Astrocyte (in vitro differentiated cells and primary cell): Measurements from ENCODE around the gene CTDSPL. TPM values are rescaled to one million over a fixed set of nuclear protein-coding genes. Genes with fewer than 3 reads are reported as not detected.

ENCODE experiments used
- DNase-seq: peaks from one replicate; pipeline ENCODE4 v3.0.0-alpha.2; 2010; ENCODE audit warnings: low read depth
- FAIRE-seq: peaks from 2 replicates; lab custom pipeline; 2011; peaks lifted over from hg19 to GRCh38; lab: Jason Lieb, UNC
- H2AFZ ChIP-seq: 2 replicates; pipeline ENCODE4 v1.6.0; 2012; ENCODE audit warnings: low read depth, low read length, inconsistent platforms
- H3K27ac ChIP-seq: 2 replicates; pipeline ENCODE4 v1.5.1; 2011; ENCODE audit warnings: low read depth, low read length, inconsistent platforms
- H3K27me3 ChIP-seq: 2 replicates; pipeline ENCODE4 v1.6.0; 2011; ENCODE audit warnings: low read length, inconsistent platforms; ENCODE audit not compliant: insufficient read depth
- H3K36me3 ChIP-seq: 2 replicates; pipeline ENCODE4 v1.5.1; 2011; ENCODE audit warnings: low read length, inconsistent platforms; ENCODE audit not compliant: insufficient read depth
- H3K4me1 ChIP-seq: 2 replicates; pipeline ENCODE4 v1.5.1; 2011; ENCODE audit warnings: low read length, inconsistent platforms; ENCODE audit not compliant: insufficient read depth
- H3K4me2 ChIP-seq: 2 replicates; pipeline ENCODE4 v1.6.0; 2012; ENCODE audit warnings: low read length, inconsistent platforms
- H3K4me3 ChIP-seq: 2 replicates; pipeline ENCODE4 v1.5.1; 2011; ENCODE audit warnings: low read depth, mild to moderate bottlenecking, low read length, inconsistent platforms; ENCODE audit not compliant: insufficient read depth
- H3K79me2 ChIP-seq: 2 replicates; pipeline ENCODE4 v1.6.0; 2012; ENCODE audit warnings: mild to moderate bottlenecking, low read length, inconsistent platforms; ENCODE audit not compliant: insufficient read depth
- H3K9ac ChIP-seq: 2 replicates; pipeline ENCODE4 v1.6.0; 2012; ENCODE audit warnings: mild to moderate bottlenecking, low read length, inconsistent platforms
- H3K9me3 ChIP-seq: 2 replicates; pipeline ENCODE4 v1.5.1; 2012; ENCODE audit warnings: low read depth, mild to moderate bottlenecking, low read length, inconsistent platforms; ENCODE audit not compliant: insufficient read depth
- H4K20me1 ChIP-seq: 2 replicates; pipeline ENCODE4 v1.6.0; 2012; ENCODE audit warnings: low read length, inconsistent platforms; ENCODE audit not compliant: insufficient read depth
- H3K27ac Mint-ChIP-seq: one replicate; pipeline ENCODE4 v1.8.0; 2021; ENCODE audit warnings: mild to moderate bottlenecking, mixed read lengths; ENCODE audit not compliant: unreplicated experiment
- H3K27me3 Mint-ChIP-seq: one replicate; pipeline ENCODE4 v1.8.0; 2021; ENCODE audit warnings: low read depth, mixed read lengths; ENCODE audit not compliant: unreplicated experiment
- H3K36me3 Mint-ChIP-seq: one replicate; pipeline ENCODE4 v1.8.0; 2021; ENCODE audit warnings: low read depth, mixed read lengths; ENCODE audit not compliant: unreplicated experiment
- H3K4me1 Mint-ChIP-seq: one replicate; pipeline ENCODE4 v1.8.0; 2021; ENCODE audit warnings: low read depth, mixed read lengths; ENCODE audit not compliant: unreplicated experiment
- H3K4me3 Mint-ChIP-seq: one replicate; pipeline ENCODE4 v1.8.0; 2021; ENCODE audit warnings: mild to moderate bottlenecking, moderate library complexity, mixed read lengths; ENCODE audit not compliant: unreplicated experiment
- H3K9me3 Mint-ChIP-seq: one replicate; pipeline ENCODE4 v1.8.0; 2021; ENCODE audit warnings: mild to moderate bottlenecking, mixed read lengths; ENCODE audit not compliant: unreplicated experiment
- EZH2 ChIP-seq: IDR thresholded peaks from 2 replicates; pipeline ENCODE4 v1.6.1; 2012; ENCODE audit warnings: mild to moderate bottlenecking, low read length, inconsistent platforms; ENCODE audit not compliant: insufficient read depth
- total RNA-seq: library from RNA; stranded (reverse); gene quantifications from 2 replicates; pipeline ENCODE4 v1.2.1, GENCODE V29; 2021
- TF ChIP-seq, protein P1 (sequence below): IDR thresholded peaks from 2 replicates; pipeline ENCODE4 v1.5.1; 2011; ENCODE audit warnings: low read depth, mild to moderate bottlenecking, inconsistent platforms, low read length, moderate library complexity; ENCODE audit not compliant: insufficient read depth

Gene CTDSPL
- total RNA-seq, 1 donor from 2014 or later: 37.9 TPM

DNA sequence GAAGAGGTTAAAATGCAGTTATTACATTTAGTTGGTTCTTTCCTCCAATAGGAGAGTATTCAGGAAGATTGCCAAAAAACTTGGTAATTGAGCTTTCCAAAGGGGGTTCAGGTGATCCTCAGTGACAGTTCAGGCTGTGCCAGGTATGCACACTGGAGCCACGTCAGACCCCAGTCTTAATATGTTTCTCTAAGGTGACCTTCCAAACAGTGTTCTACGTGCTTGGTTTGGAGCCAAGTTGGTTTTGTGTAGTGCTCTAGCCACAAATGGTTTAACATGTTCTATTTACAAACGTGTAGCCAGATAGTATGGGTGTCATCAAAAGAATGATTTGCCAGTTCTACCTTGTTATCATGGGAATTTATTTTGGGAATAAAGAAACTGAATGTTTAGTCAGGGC is 21.0 kb downstream of the CTDSPL start:
- Histone ChIP-seq H3K36me3 (no peaks in the 10 kb centered on the region), H4K20me1 (peaks cover 59% of the 10 kb centered on the region), H3K4me3 (no peak overlapping the region), H2AFZ (no peak overlapping the region), H3K27me3 (no peaks in the 10 kb centered on the region), H3K79me2 (peaks cover 25% of the 10 kb centered on the region), H3K9ac (no peak overlapping the region), H3K4me1 (no peaks in the 10 kb centered on the region), H3K9me3 (no peaks in the 10 kb centered on the region), H3K4me2 (no peak overlapping the region), H3K27ac (no peak overlapping the region)
- no peak for TF ChIP-seq EZH2
- TF ChIP-seq, protein P1, sequence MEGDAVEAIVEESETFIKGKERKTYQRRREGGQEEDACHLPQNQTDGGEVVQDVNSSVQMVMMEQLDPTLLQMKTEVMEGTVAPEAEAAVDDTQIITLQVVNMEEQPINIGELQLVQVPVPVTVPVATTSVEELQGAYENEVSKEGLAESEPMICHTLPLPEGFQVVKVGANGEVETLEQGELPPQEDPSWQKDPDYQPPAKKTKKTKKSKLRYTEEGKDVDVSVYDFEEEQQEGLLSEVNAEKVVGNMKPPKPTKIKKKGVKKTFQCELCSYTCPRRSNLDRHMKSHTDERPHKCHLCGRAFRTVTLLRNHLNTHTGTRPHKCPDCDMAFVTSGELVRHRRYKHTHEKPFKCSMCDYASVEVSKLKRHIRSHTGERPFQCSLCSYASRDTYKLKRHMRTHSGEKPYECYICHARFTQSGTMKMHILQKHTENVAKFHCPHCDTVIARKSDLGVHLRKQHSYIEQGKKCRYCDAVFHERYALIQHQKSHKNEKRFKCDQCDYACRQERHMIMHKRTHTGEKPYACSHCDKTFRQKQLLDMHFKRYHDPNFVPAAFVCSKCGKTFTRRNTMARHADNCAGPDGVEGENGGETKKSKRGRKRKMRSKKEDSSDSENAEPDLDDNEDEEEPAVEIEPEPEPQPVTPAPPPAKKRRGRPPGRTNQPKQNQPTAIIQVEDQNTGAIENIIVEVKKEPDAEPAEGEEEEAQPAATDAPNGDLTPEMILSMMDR: no peak
- Mint-ChIP-seq H3K27me3 (no peaks in the 10 kb centered on the region), H3K27ac (no peak overlapping the region), H3K9me3 (peaks cover 2% of the 10 kb centered on the region), H3K4me3 (no peak overlapping the region), H3K4me1 (peaks cover 8% of the 10 kb centered on the region), H3K36me3 (peaks cover 11% of the 10 kb centered on the region)
- FAIRE-seq: no peak
- no peak for DNase-seq

DNA sequence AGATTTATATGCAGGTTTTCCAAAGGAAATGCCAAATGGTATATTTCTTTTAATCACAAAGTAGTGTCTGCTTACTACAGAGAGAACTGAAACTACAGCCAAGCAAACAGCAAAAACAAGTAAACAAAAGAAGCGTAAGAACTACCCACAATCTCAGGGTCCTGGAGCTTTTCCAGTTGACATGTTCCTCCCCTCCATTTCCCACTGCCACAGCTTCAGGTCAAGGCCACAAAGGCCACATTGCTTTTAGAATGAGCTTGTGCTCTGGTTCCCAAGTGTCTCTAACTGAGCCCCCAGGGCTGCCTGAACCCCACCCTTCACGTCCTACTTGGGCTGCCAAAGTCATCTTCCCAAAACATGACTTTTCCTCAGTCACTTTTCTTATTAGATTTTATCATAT is 24.1 kb downstream of the CTDSPL start:
- Mint-ChIP-seq H3K4me1 (peaks cover 8% of the 10 kb centered on the region), H3K36me3 (peaks cover 9% of the 10 kb centered on the region), H3K4me3 (no peak overlapping the region), H3K9me3 (no peaks in the 10 kb centered on the region), H3K27ac (no peak overlapping the region), H3K27me3 (no peaks in the 10 kb centered on the region)
- Histone ChIP-seq H3K9ac (no peak overlapping the region), H3K4me1 (no peaks in the 10 kb centered on the region), H2AFZ (no peak overlapping the region), H3K4me2 (no peak overlapping the region), H3K4me3 (no peak overlapping the region), H3K9me3 (no peaks in the 10 kb centered on the region), H4K20me1 (peaks cover 48% of the 10 kb centered on the region), H3K36me3 (no peaks in the 10 kb centered on the region), H3K79me2 (peaks cover 7% of the 10 kb centered on the region), H3K27ac (no peak overlapping the region), H3K27me3 (no peaks in the 10 kb centered on the region)
- DNase-seq: no peak
- no peak for TF ChIP-seq EZH2
- TF ChIP-seq, protein P1: no peak
- FAIRE-seq: no peak

DNA sequence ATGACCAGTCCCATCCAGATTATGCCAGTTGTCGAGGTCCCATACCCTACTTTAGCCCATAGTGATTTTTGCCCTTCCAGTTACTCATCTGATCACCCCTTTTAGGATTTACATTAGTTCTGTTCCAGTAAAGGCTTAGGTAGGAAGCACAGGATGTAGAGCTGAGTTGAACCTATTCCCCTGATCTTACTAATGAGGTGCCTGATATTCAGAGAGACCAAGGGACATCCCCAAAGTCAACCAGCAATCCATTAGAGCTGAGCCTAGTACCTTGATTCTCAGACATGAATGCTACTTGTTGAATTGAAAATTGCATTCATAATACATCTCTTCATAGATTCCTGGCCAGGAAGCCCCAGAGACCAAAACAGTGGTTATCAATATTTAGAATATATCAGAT is 24.7 kb downstream of the CTDSPL start:
- H3K9ac ChIP-seq: no peak overlapping the region
- H3K9me3 ChIP-seq: no peaks in the 10 kb centered on the region
- no peak overlapping the region for H3K27ac ChIP-seq
- H3K4me1 ChIP-seq: no peaks in the 10 kb centered on the region
- H3K79me2 ChIP-seq: peaks cover 5% of the 10 kb centered on the region
- no peaks in the 10 kb centered on the region for H3K9me3 Mint-ChIP-seq
- H3K4me3 Mint-ChIP-seq: no peak overlapping the region
- no peak for TF ChIP-seq EZH2
- TF ChIP-seq, protein P1: no peak
- H3K4me3 ChIP-seq: no peak overlapping the region
- peaks cover 50% of the 10 kb centered on the region for H4K20me1 ChIP-seq
- H3K4me2 ChIP-seq: no peak overlapping the region
- no peaks in the 10 kb centered on the region for H3K27me3 ChIP-seq
- DNase-seq (no peak), FAIRE-seq (no peak)
- H3K36me3 ChIP-seq: no peaks in the 10 kb centered on the region
- H3K27me3 Mint-ChIP-seq: no peaks in the 10 kb centered on the region
- no peak overlapping the region for H2AFZ ChIP-seq
- peaks cover 9% of the 10 kb centered on the region for H3K36me3 Mint-ChIP-seq
- H3K4me1 Mint-ChIP-seq: peaks cover 8% of the 10 kb centered on the region
- no peak overlapping the region for H3K27ac Mint-ChIP-seq
